HEK293 (cell line): ENCODE measurements around the gene S100A1.

Experiments used
- HOXA7 ChIP-seq: sonication (generic); formaldehyde crosslinking; IDR thresholded peaks from 2 replicates; pipeline ENCODE4 v1.8.1; 2022; ENCODE audit warnings: missing genetic modification reagents, borderline replicate concordance
- YY2 ChIP-seq: fragments of 450-650 bp; formaldehyde crosslinking; IDR thresholded peaks from 2 replicates; pipeline ENCODE4 v1.5.1; 2016; ENCODE audit warnings: missing biosample characterization, missing genetic modification characterization
- ZNF112 ChIP-seq: fragments of 450-650 bp; formaldehyde crosslinking; IDR thresholded peaks from 2 replicates; pipeline ENCODE4 v1.5.0; 2017; ENCODE audit warnings: missing biosample characterization, missing genetic modification characterization
- ZNF133 ChIP-seq: fragments of 450-650 bp; formaldehyde crosslinking; IDR thresholded peaks from 2 replicates; pipeline ENCODE4 v1.5.1; 2016; ENCODE audit warnings: missing biosample characterization, missing genetic modification characterization
- ZNF138 ChIP-seq: fragments of 450-650 bp; formaldehyde crosslinking; IDR thresholded peaks from 2 replicates; pipeline ENCODE4 v1.5.1; 2016; ENCODE audit warnings: missing biosample characterization, missing genetic modification characterization, borderline replicate concordance
- ZNF175 ChIP-seq: fragments of 450-650 bp; formaldehyde crosslinking; IDR thresholded peaks from 2 replicates; pipeline ENCODE4 v1.5.1; 2016; ENCODE audit warnings: missing biosample characterization, missing genetic modification characterization
- ZNF2 ChIP-seq: fragments of 450-650 bp; formaldehyde crosslinking; IDR thresholded peaks from 2 replicates; pipeline ENCODE4 v1.5.1; 2016; ENCODE audit warnings: missing biosample characterization, missing genetic modification characterization
- ZNF211 ChIP-seq: fragments of 450-650 bp; formaldehyde crosslinking; IDR thresholded peaks from 2 replicates; pipeline ENCODE4 v1.5.1; 2016; ENCODE audit warnings: low read depth, missing biosample characterization, missing genetic modification characterization
- ZNF239 ChIP-seq: fragments of 450-650 bp; formaldehyde crosslinking; IDR thresholded peaks from 2 replicates; pipeline ENCODE4 v1.5.1; 2016; ENCODE audit warnings: missing biosample characterization, missing genetic modification characterization
- ZNF266 ChIP-seq: fragments of 450-650 bp; formaldehyde crosslinking; IDR thresholded peaks from 2 replicates; pipeline ENCODE4 v1.5.1; 2016; ENCODE audit warnings: missing biosample characterization, missing genetic modification characterization, low read depth
- ZNF302 ChIP-seq: fragments of 450-650 bp; formaldehyde crosslinking; IDR thresholded peaks from 2 replicates; pipeline ENCODE4 v1.5.1; 2016; ENCODE audit warnings: missing biosample characterization, missing genetic modification characterization, low read depth
- ZNF394 ChIP-seq: fragments of 450-650 bp; formaldehyde crosslinking; IDR thresholded peaks from 2 replicates; pipeline ENCODE4 v1.5.1; 2016; ENCODE audit warnings: missing biosample characterization, missing genetic modification characterization, mild to moderate bottlenecking, moderate library complexity, borderline replicate concordance
- ZNF398 ChIP-seq: fragments of 450-650 bp; formaldehyde crosslinking; IDR thresholded peaks from 2 replicates; pipeline ENCODE4 v1.5.1; 2017; ENCODE audit warnings: missing biosample characterization, missing genetic modification characterization
- ZNF426 ChIP-seq: fragments of 450-650 bp; formaldehyde crosslinking; IDR thresholded peaks from 2 replicates; pipeline ENCODE4 v1.5.1; 2017; ENCODE audit warnings: missing biosample characterization, missing genetic modification characterization, mild to moderate bottlenecking, inconsistent platforms, moderate library complexity
- ZNF510 ChIP-seq: fragments of 450-650 bp; formaldehyde crosslinking; IDR thresholded peaks from 2 replicates; pipeline ENCODE4 v1.5.1; 2018; ENCODE audit warnings: mild to moderate bottlenecking, missing genetic modification characterization, missing biosample characterization; ENCODE audit not compliant: insufficient replicate concordance
- ZNF518A ChIP-seq: fragments of 450-650 bp; formaldehyde crosslinking; conservative IDR thresholded peaks from 2 replicates; pipeline ENCODE4 v1.5.1; 2016; ENCODE audit warnings: low read depth, missing biosample characterization, missing genetic modification characterization
- ZNF580 ChIP-seq: fragments of 450-650 bp; formaldehyde crosslinking; IDR thresholded peaks from 2 replicates; pipeline ENCODE4 v1.5.1; 2016; ENCODE audit warnings: missing biosample characterization, missing genetic modification characterization
- ZNF585B ChIP-seq: fragments of 450-650 bp; formaldehyde crosslinking; IDR thresholded peaks from 2 replicates; pipeline ENCODE4 v1.5.1; 2016; ENCODE audit warnings: missing biosample characterization, missing genetic modification characterization
- ZNF624 ChIP-seq: fragments of 450-650 bp; formaldehyde crosslinking; IDR thresholded peaks from 2 replicates; pipeline ENCODE4 v1.5.1; 2017; ENCODE audit warnings: missing biosample characterization, missing genetic modification characterization
- ZNF626 ChIP-seq: fragments of 450-650 bp; sonication (Bioruptor Pico); formaldehyde crosslinking; IDR thresholded peaks from 2 replicates; pipeline ENCODE4 v1.5.1; 2018; ENCODE audit warnings: missing biosample characterization, missing genetic modification characterization, inconsistent platforms
- ZNF658 ChIP-seq: fragments of 450-650 bp; formaldehyde crosslinking; IDR thresholded peaks from 2 replicates; pipeline ENCODE4; 2016; ENCODE audit warnings: missing biosample characterization, missing genetic modification characterization
- ZNF707 ChIP-seq: fragments of 450-650 bp; formaldehyde crosslinking; IDR thresholded peaks from 2 replicates; pipeline ENCODE4 v1.5.1; 2016; ENCODE audit warnings: missing biosample characterization, missing genetic modification characterization
- ZNF777 ChIP-seq: fragments of 450-650 bp; formaldehyde crosslinking; IDR thresholded peaks from 2 replicates; pipeline ENCODE4 v1.5.1; 2017; ENCODE audit warnings: missing biosample characterization, missing genetic modification characterization, borderline replicate concordance
- ZNF785 ChIP-seq: fragments of 450-650 bp; formaldehyde crosslinking; IDR thresholded peaks from 2 replicates; pipeline ENCODE4 v1.5.1; 2016; ENCODE audit warnings: missing biosample characterization, missing genetic modification characterization
- ZSCAN30 ChIP-seq: fragments of 450-650 bp; IDR thresholded peaks from 2 replicates; pipeline ENCODE4 v1.5.1; 2018; ENCODE audit warnings: missing biosample characterization, mild to moderate bottlenecking, missing genetic modification characterization, moderate library complexity
- TF ChIP-seq, protein P1 (sequence below): fragments of 450-650 bp; IDR thresholded peaks from 2 replicates; pipeline ENCODE4 v1.5.1; 2018; ENCODE audit warnings: missing biosample characterization, mild to moderate bottlenecking, missing genetic modification characterization
- TF ChIP-seq, protein P2 (sequence below): fragments of 450-650 bp; formaldehyde crosslinking; IDR thresholded peaks from 2 replicates; pipeline ENCODE4 v1.5.1; 2017; ENCODE audit warnings: missing biosample characterization, missing genetic modification characterization

S100A1 gene

GRCh38 chr1:153633754-153634665 lies 5.8 kb downstream of the S100A1 start, which contains the start of gene CHTOP (continued):
- TF ChIP-seq ZNF518A (tag by site-specific recombination) (peak; percentile 46; the same call in 1 of the 2 replicates), ZNF239 (tag by site-specific recombination) (peak; percentile 49; the same call in 1 of the 2 replicates), ZNF658 (no peak), ZNF266 (tag by site-specific recombination) (no peak), ZNF211 (tag by site-specific recombination) (no peak), ZNF624 (tag by site-specific recombination) (no peak), ZNF138 (tag by site-specific recombination) (no peak), ZNF510 (no peak), ZNF175 (tag by site-specific recombination) (no peak), ZNF133 (no peak; the same call in 1 of the 2 replicates), ZNF2 (tag by site-specific recombination) (peak; percentile 97), ZNF785 (tag by site-specific recombination) (0 out of 2 replicates have a peak, but pooled peaks have one; percentile 14), ZNF394 (tag by site-specific recombination) (peak; percentile 61; the same call in 1 of the 2 replicates), YY2 (tag by site-specific recombination) (peak; percentile 92), ZNF580 (tag by site-specific recombination) (no peak), ZNF112 (tag by site-specific recombination) (no peak), HOXA7 (CRISPR knock-in tag) (no peak), ZNF626 (tag by site-specific recombination) (no peak), ZNF426 (tag by site-specific recombination) (no peak), ZNF707 (no peak), ZNF585B (tag by site-specific recombination) (no peak), ZNF777 (tag by site-specific recombination) (peak; percentile 89), ZNF398 (tag by site-specific recombination) (peak; percentile 66), ZSCAN30 (peak; percentile 88), ZNF302 (tag by site-specific recombination) (no peak)
- TF ChIP-seq, protein P1, sequence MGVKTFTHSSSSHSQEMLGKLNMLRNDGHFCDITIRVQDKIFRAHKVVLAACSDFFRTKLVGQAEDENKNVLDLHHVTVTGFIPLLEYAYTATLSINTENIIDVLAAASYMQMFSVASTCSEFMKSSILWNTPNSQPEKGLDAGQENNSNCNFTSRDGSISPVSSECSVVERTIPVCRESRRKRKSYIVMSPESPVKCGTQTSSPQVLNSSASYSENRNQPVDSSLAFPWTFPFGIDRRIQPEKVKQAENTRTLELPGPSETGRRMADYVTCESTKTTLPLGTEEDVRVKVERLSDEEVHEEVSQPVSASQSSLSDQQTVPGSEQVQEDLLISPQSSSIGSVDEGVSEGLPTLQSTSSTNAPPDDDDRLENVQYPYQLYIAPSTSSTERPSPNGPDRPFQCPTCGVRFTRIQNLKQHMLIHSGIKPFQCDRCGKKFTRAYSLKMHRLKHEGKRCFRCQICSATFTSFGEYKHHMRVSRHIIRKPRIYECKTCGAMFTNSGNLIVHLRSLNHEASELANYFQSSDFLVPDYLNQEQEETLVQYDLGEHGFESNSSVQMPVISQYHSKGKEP = peak; percentile 8; the same call in 1 of the 2 replicates
- TF ChIP-seq, protein P2, sequence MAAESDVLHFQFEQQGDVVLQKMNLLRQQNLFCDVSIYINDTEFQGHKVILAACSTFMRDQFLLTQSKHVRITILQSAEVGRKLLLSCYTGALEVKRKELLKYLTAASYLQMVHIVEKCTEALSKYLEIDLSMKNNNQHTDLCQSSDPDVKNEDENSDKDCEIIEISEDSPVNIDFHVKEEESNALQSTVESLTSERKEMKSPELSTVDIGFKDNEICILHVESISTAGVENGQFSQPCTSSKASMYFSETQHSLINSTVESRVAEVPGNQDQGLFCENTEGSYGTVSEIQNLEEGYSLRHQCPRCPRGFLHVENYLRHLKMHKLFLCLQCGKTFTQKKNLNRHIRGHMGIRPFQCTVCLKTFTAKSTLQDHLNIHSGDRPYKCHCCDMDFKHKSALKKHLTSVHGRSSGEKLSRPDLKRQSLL (tag by site-specific recombination) = peak; percentile 25; the same call in 1 of the 2 replicates
